NCI-H187 treated with DMSO at 0.1 percent for 48 hours (cell line): ENCODE data around the gene ARL3.
"Not testable (repeated sequence)": the region's sequence is repeated elsewhere in the genome, so short reads cannot be mapped to it uniquely, and the experiment has no call there.

Experiments used
- DNase-seq: peaks from one replicate; lab custom pipeline; 2025; lab: John Stamatoyannopoulos, UW

ARL3 gene, protein sequence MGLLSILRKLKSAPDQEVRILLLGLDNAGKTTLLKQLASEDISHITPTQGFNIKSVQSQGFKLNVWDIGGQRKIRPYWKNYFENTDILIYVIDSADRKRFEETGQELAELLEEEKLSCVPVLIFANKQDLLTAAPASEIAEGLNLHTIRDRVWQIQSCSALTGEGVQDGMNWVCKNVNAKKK

DNA sequence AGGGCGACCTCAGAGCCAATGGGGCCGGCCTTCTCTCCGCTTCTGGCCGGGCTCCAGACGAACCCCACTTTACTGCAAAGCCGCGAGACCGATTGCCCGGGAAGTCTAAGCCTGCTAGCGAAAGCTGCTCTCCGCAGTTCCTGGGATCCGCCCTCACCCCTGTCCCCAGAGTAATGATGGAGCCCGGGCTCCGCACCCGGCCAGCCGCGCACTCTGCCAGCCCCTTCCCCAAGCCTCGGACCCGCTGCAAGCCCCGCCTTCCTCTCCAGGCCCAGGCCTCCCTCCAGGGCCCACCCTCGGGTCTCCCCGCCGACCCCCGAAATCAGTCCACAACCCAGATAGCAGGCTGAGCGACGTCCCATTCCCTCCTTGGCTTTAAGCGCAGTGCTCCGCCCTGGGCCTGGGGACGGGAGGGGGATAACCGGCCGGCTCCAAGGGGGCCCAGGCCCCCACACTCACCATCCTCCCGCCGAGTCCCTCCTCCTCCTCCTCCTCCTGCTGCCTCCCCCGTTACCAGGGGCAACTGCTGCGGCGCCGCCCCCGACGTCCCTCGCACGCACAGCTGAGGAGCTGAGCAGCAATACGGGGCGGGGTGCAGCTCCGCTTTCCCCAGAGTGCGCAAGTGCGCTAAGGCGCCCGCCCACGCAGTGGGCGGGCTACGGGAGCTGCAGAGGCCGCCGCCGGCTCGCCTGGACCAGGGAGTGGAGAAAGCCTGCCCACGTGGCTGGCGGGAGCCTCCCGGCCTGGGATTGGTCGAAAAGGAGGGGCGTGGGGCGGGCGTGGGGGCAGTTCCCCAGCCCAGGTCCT is at the start of gene ARL3:
Gene ARL3 (minus strand): TSS at position 584 of the 807 bp plus-strand sequence. CDS start 122 bp downstream, at position 462.
- DNase-seq: peak; percentile 54

DNA sequence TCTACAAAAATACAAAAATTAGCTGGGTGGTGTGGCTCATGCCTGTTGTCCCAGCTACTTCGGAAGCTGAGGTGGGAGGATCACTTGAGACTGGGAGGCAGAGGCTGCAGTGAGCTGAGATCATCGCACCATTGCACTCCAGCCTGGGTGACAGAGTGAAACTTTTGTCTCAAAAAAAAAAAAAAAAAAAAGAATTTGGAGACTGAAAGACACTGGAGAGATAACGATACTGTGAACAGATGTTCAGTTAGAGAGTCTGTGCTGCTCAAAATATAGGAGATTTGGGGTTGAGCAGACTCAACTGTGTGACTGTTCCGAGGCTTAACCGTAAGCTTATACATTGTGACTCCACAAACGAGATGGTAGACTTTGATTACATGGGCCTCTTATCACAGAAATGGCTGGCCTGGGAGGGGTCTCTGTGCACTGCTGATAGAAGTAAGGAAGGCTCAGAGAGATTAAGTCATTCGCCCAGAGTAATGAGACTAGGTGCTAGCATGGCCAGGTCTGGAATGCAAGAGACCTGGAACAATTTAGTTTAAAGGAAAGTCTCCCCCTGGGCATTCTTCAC is 48.9 kb upstream of the ARL3 start:
- no peak for DNase-seq

DNA sequence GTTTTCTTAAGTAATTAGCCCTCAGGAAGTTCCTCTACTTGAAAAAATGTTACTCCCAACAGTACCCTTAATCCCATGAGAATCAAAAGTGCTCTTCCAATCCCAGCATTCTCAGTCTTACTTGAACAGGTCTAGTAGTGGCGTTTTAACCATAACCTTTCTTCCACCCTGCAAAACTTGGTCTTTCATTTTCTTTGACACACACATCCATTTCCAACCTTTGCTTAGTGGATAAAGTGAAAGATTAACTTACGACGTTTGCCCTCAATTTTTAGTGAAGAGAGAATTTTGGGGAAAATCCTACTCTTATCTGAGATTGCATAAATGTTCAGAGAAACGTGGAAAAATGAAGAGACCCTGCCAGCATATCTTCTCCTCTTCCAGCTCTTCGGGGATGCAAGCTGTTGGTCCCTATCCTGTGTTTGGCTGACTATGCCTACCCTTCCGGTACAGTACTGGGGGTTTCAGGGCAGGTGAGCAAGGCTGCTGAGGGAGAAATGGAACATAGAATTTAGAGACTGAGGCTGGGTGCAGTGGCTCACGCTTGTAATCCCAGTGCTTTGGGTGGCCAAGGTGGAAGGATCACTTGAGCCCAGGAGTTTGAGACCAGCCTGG is 48.3 kb upstream of the ARL3 start:
- DNase-seq: no peak

DNA sequence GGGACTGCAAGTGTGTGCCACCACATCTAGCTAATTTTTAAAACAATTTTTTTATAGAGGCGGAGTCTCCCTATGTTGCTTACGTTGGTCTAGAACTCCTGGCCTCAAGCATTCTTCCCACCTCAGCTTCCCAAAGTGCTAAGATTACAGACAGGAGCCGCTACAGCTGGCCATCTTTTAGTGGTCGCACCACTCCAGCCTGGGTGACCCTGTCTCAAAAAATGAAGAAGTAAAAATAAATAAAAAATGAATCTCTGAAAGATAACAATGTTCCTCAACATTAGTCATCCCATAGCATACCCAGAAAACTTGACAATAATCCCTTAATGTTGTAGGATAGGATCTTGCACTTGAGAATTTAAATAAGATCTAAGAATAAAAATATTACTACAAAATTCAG is 47.8 kb upstream of the ARL3 start:
- DNase-seq: no peak

DNA sequence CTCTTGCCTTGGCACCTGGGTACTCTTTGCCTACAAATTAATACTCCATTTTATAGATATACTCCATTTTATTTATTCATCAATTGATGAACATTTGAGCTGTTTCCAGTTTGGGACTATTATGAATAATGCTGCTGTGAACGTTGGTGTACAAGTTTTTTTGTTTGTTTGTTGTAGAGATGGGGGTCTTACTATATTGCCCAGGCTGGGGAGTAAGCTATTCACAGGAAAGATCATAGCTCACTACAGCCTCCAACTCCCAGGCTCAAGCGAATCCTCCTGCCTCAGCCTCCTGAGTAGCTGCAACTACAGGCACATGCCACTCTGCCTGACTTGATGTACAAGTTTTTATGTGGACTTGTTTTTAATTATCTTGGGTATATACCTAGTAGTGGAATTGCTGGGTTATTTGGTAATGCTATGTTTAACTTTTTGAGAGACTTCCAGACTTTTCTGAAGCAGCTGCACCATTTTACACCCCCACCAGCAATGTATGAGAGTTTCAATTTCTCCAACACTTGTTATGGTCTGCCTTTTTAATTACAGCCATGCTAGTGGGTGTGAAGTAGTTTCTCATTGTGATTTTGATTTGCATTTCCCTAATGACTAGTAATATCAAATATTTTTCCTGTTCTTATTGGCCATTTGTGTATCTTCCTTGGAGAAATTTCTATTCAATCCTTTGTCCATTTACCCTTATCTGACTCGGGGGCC is 45.5 kb upstream of the ARL3 start:
- no peak for DNase-seq

DNA sequence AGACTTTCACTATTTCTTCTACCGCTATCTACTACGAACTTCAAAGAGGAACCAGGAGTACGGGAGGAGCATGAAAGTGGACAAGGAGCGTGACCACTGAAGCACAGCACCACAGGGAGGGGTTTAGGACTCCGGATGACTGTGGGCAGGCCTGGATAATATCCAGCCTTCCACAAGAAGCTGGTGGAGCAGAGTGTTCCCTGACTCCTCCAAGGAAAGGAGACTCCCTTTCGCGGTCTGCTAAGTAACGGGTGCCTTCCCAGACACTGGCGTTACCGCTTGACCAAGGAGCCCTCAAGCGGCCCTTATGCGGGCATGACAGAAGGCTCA is 44.7 kb upstream of the ARL3 start:
- not testable (repeated sequence) for DNase-seq

DNA sequence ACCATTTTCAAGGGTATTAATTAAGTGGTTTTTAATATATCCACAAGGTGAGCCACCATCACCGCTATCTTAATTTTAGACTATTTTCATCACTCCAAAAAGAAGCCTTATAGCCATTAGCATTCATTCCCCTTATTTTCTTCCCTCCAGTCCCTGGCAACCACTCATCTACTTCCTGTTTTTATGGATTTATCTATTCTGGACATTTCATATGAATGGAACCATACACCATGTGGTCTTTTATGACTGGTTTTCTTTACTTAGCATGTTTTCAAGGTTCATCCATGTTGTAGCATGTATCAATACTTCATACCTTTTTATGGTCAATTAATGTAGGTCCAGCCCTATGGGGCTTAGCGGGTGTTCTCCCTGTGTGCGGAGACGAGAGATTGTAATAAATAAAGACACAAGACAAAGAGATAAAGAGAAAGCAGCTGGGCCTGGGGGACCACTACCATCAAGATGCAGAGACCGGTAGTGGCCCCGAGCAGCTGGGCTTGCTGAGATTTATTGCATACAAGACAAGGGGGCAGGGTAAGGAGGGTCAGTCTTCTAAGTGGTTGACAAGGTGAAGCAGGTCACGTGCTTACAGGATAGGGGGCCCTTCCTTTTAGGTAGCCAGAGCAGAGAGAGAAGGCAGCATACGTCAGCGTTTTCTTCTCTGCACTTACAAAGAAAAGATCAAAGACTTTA is 44.2 kb upstream of the ARL3 start:
- DNase-seq: no peak

DNA sequence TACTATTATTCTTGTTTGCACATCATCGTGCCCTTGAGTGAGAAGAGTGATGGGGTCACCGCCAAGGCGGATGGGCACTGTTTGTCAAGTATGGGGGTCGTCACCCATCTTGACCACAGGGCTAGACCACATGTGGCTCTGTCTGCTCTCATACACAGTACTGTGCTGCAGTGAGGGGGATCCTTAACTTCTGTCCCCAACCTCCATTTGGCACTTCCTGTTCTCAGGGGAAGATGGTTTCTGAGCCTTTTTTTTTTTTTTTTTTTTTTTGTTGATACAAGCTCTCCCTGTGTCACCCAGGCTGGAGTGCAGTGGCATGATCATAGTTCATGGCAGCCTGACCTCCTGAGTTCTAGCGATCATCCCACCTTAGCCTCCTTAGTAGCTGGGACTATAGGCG is 43.1 kb upstream of the ARL3 start:
- no peak for DNase-seq

DNA sequence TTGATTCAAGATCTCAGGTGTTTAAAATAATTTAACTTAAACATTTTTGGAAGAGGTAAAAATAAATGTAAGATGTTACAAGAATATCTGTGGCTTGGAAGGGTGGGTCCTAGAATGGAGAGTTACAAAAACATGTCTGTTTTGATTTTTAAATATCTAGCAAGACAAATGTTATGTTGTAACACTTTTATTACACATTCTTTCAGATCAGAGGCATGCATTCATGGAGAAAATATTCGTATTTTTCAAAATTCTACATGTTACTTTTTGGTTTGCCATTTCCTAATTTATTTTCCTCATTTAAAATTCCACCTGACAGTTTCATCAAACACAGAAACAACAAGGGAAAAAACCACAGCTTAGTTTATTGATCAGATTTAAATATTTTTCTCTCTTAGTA is 39.5 kb upstream of the ARL3 start:
- no peak for DNase-seq

DNA sequence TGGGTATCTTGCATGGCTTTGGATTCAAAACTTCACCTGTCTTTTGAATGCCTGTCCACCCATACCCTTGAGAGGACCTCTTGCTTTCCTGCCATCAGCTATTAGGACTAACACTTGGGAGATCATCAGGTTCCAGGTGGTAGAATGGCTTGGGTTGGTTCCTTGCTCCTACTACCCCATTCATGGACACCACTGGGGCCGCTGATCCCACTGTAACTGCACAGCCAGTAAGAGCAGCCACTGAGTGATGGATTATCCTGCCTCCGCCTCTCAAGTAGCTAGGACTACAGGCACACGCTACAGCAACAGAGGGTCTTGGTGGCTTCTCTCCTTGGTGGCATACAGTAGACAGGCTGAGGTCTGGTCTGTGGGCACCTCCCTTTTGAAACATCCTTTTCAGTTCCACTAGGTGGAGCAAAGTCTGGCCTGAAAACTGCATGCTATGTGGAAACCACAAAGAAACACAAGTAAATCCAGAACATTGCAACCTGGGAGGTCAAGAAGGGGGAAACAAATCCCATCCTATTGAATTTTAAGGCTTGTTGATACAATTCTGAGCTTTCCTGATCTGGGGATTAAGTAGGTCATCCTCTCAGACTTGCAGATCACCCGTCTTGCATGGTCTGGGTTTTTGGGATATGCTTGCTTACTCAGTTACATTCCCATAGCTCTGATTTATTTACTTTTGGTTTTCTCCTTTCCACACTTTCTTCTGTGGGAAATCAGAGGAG is 38.9 kb upstream of the ARL3 start:
- no peak for DNase-seq

DNA sequence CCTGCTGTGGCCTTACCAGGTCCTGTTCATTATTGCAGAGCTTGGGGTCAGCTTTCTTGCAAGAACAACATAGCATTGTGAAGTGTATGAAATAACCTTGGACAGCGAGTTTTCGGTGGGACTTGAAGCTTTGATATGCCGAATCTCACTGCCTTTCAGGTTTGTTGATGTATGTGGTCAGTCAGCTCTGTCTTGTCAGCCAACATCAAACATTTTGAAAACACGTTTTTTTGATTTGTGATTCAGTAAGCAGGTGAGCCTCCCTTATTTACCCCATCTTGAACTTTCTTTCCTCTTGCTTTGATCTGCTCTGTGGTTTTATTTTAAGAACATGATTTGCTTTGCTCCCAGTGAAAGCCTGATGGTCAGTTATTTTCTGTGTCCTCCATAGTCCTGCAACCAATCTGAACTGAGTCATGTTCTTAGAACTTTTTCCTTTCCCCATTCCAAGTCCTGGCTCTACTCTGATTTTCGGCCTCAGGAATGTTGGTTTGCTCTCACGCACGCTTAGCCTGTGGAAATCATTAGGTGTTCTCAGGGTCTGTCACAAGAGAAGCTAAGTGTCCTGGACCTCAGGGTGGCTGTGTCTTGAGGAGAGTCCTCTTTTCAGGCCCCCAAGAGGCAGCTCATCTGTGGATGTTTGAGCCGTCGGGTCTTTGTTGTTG is 38.2 kb upstream of the ARL3 start:
- no peak for DNase-seq

DNA sequence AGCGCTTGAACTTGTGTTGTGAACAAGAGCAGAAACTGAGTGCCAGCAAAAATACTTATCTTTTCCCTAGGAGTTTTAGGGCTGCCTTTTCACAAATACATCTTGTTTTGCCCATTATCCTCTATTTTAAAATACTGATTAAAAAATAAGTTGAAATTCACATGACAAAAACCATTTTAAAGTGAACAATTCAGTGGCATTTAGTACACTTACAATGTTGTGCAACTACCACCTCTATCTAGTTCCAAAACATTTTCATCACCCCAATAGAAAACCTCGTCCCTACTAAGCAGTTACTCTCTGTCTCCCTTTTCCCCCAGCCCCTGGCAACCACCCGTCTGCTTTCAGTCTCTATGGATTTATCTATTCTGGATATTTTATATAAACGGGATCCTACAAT is 31.0 kb upstream of the ARL3 start:
- DNase-seq: no peak

DNA sequence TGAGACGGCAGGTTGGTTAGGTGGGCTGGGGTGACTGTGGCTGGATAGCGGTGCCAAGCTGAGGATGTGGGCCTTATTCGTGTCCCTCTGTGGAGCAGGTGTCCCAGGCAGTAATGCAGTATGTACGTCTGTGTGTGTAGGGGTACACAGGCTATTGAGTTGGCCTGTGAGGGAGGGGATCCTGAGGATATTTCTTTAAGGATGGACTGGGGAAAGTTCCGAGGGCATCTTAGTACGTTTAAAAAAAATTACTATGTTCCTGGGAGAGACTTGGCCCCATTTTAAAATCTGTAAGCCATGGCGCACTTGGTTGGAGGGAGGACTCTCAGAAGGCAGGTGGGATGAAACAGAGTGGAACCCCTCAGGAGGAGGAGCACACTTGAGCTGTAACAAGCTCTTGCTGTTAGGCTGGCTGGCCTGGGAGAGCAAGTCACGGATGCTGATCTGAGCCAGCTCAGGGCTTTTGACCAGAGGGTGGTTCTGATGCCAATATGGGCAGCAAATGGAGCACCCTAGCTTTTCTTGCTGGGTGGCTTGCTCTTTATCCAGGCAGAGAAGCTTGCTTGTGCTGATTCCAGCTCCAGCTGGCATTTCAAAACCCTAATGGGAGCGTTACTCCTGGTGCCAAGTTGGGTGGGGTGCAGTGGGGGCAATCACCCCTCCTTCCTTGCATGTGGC is 30.3 kb upstream of the ARL3 start:
- no peak for DNase-seq

DNA sequence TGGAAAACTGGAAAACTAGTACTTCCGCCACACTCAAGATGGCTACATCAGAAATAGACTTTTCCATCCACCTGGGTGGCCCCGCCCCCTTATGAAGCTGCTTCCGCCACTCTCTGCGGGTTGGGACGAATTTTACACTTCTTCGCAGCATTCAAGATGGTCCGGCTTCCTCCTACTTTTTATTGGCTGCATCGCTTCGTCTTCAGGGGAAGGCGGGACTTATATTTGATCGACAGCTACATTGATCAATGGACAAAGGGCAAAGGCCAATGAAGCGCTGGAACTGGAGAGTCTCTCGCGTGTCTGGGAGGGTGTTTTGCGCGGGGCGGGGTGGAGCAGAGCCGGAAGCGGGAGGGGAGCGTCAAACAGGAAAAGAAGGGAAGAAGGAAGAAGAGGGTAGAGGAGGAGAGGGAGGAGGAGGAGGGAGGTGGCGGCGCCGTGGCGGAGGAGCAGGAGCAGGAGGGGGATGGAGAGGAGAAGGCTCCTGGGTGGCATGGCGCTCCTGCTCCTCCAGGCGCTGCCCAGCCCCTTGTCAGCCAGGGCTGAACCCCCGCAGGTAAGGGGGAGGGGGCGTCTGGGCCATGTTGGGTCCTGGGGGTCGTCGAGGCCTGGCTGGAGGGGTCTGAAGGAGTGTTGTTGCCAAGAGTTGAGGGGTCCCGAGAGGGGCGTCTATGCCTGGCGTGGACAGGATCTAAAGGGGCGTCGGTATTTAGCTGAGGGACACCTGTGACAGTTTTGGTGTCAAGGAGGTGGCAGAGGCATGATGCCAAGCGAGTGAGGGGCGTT is 29.6 kb upstream of the ARL3 start, which contains the start of gene WBP1L:
Gene WBP1L (plus strand): TSS at position 361 of the 786 bp plus-strand sequence. CDS start 106 bp downstream, at position 467.
- DNase-seq: peak; percentile 93

DNA sequence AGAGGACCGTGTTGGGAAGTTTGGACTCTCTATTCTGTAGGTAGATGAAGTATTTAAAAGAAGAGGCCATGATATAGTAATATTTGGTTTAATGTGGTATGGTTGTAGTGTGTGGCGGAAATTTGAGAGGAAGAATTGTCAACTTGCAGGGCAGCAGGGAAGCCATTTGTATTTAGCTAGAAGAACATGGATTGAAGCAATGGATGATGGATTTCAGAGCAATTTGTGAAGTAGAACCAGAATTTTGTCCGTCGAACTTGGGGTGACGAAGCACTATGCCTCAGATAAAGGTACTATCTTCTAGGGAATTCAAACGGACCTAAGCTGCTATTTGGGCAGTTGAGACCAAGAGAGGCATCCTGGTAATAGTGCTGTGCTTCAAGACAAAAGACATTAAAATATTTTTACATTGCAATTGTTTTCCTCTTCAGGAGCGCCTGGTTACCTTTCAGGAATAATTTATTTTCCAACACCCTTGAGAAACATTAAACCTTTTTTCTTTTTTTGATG is 28.9 kb upstream of the ARL3 start:
- DNase-seq: no peak

DNA sequence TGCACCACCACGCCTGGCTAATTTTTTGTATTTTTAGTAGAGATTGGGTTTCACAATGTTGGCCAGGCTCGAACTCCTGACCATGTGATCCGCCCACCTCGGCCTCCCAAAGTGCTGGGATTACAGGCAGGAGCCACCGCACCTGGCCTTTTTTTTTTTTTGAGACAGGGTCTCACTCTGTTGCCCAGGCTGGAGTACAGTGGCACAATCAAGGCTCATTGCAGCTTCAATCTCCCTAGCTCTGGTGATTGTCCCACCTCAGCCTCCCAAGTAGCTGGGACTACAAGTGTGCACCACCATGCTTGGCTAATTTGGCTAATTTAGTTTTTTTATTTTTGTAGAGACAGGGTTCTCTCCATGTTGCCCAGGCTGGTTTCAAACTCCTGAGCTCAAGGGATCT is 28.1 kb upstream of the ARL3 start:
- not testable (repeated sequence) for DNase-seq

DNA sequence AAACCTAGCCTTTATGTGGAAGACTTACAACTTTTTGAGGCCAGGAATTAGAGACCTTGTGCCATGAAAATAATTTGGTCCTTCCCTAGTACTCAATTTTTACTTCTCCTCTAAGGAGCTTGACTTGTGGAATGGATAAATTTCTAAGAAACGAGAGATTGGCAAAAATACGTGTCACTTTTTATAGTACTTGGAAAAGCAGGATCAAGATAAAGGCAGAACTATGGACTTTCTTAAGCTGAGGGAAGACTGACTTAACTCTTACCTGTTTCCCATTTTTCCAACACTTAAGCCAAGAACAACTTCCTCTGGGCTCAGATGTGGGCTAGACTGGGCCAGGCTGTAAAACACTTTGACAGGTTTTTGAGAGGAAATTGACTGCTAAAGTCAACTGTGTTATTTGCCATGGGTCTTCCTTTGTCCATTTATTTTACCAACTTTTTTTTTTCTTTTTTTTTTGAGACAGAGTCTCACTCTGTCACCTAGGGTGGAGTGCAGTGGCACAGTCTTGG is 27.6 kb upstream of the ARL3 start:
- no peak for DNase-seq

DNA sequence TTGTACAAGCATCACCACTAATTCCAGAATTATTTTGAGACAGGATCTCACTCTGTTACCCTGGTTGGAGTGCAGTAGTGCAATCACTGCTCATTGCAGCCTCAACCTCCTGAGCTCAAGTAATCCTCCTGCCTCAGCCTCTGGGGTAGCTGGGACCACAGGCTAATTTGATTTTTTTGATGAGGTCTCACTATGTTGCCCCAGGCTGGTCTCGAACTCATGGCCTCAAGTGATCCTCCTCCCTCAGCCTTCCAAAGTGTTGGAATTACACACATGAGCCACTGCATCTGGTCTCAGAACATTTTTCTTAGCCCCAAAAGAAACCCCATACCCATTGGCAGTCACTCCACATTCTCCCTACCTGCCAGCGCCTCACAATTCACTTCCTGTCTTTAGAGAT is 26.0 kb upstream of the ARL3 start:
- DNase-seq: no peak

DNA sequence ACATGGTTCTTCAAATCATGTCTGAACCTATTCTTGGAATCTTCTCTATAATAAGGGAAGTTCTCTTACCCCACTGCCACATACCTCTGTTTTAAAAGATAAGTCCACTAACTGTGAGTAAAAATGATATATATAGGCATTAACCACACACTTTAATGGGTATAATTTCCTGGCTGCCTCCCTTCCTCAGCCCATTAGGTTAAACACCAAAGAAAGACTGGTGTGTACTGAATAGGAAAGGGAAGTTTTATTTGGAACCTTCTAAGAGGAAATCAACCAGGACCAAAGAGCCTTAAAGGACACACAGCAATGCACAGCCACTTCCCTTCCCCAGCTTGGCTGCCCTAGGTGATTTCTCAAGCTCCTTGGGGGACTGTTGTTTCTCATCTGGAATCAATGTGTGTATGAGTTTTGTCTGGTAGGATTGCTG is 24.5 kb upstream of the ARL3 start:
- no peak for DNase-seq
